Ishikawa (cell line): ENCODE measurements around the gene TLR5.

Experiments
- CEBPB ChIP-seq: IDR thresholded peaks from 2 replicates; pipeline ENCODE4 v1.6.1; 2012
- CREB1 ChIP-seq: IDR thresholded peaks from 2 replicates; pipeline ENCODE4 v1.6.1; 2012; ENCODE audit warnings: low read depth
- EGR1 ChIP-seq: IDR thresholded peaks from 2 replicates; pipeline ENCODE4 v1.6.1; 2012
- EP300 ChIP-seq: IDR thresholded peaks from 2 replicates; pipeline ENCODE4 v1.6.1; 2012; ENCODE audit warnings: borderline replicate concordance
- FOXM1 ChIP-seq: IDR thresholded peaks from 2 replicates; pipeline ENCODE4 v1.6.1; 2012; ENCODE audit warnings: low read depth, borderline replicate concordance
- NFIC ChIP-seq: IDR thresholded peaks from 2 replicates; pipeline ENCODE4 v1.6.1; 2012
- TAF1 ChIP-seq: IDR thresholded peaks from 2 replicates; pipeline ENCODE4 v1.6.1; 2012; ENCODE audit warnings: low read depth, mild to moderate bottlenecking
- TCF12 ChIP-seq: IDR thresholded peaks from 2 replicates; pipeline ENCODE4 v1.6.1; 2012; ENCODE audit warnings: low read depth
- TEAD4 ChIP-seq: IDR thresholded peaks from 2 replicates; pipeline ENCODE4 v1.6.1; 2012
- YY1 ChIP-seq: IDR thresholded peaks from 2 replicates; pipeline ENCODE4 v1.6.1; 2012; ENCODE audit warnings: low read depth
- ZBTB7A ChIP-seq: IDR thresholded peaks from 2 replicates; pipeline ENCODE4 v1.6.1; 2012; ENCODE audit warnings: low read depth
- TF ChIP-seq, protein P1 (sequence below): IDR thresholded peaks from 2 replicates; pipeline ENCODE4 v1.6.1; 2012
- TF ChIP-seq, protein P2 (sequence below): IDR thresholded peaks from 2 replicates; pipeline ENCODE4 v1.6.1; 2012; ENCODE audit warnings: low read depth, mild to moderate bottlenecking
- TF ChIP-seq, protein P3 (sequence below): IDR thresholded peaks from 2 replicates; pipeline ENCODE4 v1.6.1; 2012

TLR5 gene

DNA sequence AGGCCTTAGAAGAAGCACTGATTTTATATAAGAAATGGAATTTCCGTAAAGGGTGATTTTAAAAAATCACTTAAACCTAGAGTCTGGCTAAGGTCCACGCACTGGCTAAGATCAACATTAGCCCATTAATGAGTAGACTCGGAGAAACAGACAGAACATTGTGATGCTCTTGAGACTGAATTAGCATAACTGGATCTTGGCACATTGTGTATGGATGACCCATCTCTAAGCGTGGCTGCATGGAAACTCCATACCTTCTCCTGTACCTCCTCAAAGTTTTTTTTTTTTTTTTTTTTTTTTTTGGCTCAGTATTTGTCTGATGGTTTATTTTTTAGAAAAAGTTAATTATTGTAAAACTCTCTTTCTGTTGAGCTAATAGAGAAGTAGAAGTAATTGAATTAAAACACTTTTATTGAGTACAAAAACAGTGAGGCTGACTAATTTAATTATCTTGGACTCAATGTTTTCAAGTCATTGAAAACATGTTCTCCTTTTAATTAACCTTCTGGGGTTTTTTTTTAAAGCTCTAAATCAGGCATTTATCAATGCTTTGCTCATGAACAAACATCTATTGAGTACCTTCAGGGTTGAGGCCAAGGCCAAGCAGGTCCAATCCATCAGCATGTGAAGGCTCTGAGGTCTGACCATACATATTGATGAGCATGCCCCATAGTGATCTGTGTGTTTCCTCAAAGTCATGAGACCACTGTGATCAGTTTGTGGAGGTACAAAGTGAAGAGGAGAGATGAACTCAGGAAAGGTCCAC, 74.0 kb downstream of the TLR5 start:
- TF ChIP-seq NFIC (no peak), EP300 (no peak), TAF1 (no peak), CREB1 (no peak), FOXM1 (no peak), TCF12 (no peak), CEBPB (no peak)
- TF ChIP-seq, protein P1, sequence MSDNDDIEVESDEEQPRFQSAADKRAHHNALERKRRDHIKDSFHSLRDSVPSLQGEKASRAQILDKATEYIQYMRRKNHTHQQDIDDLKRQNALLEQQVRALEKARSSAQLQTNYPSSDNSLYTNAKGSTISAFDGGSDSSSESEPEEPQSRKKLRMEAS = no peak

DNA sequence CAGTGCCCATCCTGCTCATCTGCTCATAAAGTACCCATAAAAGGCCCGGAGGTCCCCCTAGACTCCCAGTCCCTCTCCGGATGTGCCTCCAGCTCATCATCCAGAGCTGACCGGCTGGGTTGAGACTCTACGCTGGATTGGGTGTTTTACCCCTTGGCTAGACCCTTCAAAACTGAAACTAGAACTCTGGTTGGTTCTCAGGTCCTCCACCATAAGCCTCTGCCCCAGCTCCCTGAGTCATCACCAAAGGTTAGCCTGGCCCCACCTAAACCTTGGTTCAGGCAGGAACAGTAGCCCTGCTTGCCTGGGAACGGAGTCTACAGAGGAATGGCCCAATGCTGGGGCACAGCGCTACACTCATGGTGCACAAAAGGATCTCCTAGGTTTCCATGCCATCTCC, 75.1 kb downstream of the TLR5 start:
- no peak for TF ChIP-seq CREB1
- TF ChIP-seq EGR1 = no peak
- no peak for TF ChIP-seq EP300
- TF ChIP-seq, protein P1 = no peak

DNA sequence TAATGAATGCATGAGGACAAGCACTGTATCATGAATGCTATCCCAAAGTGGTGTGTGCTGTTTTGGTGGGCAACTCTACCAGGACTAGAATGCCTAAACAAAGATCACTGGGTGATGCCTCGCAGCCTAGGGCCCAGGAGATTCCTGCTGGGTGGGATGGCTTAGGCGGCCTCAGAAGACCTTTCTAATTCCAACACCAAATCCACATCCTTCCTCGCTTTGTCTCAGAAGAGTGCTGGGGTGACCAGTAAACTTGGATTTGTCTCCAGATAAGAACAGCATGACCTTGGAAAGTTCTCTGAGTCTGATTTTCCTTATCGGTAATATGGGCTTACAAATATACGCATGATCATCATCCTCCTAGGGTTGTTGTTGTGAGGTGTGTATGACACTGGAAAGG, 76.6 kb downstream of the TLR5 start:
- TF ChIP-seq CEBPB = no peak
- TF ChIP-seq, protein P1 = no peak

DNA sequence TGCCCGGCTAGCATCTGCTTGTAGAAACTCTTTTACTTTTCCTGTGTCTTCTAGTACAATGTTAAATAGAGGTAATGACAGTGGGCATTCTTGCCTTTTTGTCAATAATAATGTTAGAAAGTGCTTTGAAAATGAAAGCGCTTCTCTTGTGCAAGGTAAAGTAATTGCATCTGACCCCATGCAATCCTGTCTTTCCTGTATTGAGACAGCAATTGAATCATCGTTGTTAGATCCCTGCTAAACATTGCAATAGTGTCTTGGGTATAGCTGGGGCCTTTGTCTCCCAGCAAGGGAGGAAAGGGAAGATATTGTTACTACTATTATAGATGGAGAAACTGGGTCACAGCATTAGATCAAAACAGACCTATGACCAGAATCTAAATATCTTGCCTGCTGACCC, 80.9 kb downstream of the TLR5 start:
- TF ChIP-seq FOXM1 (no peak), YY1 (no peak), ZBTB7A (no peak), EP300 (no peak), TEAD4 (no peak)
- TF ChIP-seq, protein P2, sequence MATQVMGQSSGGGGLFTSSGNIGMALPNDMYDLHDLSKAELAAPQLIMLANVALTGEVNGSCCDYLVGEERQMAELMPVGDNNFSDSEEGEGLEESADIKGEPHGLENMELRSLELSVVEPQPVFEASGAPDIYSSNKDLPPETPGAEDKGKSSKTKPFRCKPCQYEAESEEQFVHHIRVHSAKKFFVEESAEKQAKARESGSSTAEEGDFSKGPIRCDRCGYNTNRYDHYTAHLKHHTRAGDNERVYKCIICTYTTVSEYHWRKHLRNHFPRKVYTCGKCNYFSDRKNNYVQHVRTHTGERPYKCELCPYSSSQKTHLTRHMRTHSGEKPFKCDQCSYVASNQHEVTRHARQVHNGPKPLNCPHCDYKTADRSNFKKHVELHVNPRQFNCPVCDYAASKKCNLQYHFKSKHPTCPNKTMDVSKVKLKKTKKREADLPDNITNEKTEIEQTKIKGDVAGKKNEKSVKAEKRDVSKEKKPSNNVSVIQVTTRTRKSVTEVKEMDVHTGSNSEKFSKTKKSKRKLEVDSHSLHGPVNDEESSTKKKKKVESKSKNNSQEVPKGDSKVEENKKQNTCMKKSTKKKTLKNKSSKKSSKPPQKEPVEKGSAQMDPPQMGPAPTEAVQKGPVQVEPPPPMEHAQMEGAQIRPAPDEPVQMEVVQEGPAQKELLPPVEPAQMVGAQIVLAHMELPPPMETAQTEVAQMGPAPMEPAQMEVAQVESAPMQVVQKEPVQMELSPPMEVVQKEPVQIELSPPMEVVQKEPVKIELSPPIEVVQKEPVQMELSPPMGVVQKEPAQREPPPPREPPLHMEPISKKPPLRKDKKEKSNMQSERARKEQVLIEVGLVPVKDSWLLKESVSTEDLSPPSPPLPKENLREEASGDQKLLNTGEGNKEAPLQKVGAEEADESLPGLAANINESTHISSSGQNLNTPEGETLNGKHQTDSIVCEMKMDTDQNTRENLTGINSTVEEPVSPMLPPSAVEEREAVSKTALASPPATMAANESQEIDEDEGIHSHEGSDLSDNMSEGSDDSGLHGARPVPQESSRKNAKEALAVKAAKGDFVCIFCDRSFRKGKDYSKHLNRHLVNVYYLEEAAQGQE = no peak

DNA sequence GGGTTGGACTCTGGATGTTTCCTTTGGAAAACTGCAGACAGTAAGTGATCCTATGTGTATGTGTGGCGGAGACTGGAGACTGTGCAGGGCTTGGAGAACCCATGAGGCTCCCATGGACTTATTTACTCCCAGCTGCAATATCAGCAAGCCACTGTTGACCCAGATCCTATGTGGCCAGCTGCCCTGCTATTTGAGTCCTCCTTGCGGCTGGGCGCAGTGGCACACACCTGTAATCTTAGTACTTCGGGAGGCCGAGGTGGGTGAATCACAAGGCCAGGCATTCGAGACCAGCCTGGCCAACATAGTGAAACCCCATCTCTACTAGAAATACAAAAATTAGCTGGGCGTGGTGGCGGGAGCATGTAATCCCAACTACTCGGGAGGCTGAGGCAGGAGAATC, 83.5 kb downstream of the TLR5 start:
- TF ChIP-seq, protein P3, sequence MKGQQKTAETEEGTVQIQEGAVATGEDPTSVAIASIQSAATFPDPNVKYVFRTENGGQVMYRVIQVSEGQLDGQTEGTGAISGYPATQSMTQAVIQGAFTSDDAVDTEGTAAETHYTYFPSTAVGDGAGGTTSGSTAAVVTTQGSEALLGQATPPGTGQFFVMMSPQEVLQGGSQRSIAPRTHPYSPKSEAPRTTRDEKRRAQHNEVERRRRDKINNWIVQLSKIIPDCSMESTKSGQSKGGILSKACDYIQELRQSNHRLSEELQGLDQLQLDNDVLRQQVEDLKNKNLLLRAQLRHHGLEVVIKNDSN = no peak
- no peak for TF ChIP-seq CEBPB
- no peak for TF ChIP-seq TAF1
